ENCODE results near the gene CAV1. TPM values are rescaled to one million over a fixed set of nuclear protein-coding genes. Genes with fewer than 3 reads are reported as not detected.

Gene CAV1
- total RNA-seq, 1 experiment from 2014 or later: 20.2 TPM

DNA sequence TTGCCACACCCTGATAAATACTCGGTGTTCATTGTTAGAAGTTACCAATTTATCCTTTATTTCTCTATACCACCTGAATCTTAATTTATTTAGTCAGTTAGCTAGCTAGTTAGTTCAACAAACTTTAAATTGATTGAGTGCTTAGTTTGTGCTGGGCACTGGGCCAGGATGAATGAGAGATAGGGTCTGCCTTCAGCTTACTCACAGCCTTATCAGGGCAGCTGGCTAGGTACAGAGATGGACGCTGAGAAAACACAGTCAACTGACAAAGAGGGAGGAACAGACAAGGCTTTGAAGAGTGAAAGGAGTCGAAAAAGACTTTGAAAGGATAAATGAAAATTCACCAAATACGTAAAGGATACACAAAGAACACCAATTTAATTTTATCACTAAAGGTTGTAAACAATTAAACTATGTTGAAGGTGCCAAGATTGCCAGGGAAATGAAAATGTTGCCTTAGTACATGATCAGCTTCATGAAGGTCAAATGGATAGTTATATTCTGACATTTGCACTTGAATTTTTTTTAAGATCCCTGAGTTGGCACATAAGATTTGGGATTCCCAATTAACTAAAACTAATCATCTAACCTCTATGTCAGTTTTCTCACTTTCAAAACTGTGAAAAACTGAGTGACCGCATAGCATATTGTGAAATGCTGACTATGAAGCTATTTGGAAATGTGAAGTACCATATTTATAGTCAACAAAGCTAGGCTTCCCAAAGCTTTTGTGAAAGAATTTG lies 23.2 kb upstream of the CAV1 start:
- H4K20me1 ChIP-seq (ENCODE audit: control insufficient read depth, insufficient read depth, insufficient read length): no peaks in the 10 kb centered on the region
- H2BK120ac ChIP-seq (ENCODE audit: low read depth, low read length, poor library complexity, severe bottlenecking): no peak overlapping the region
- H4K5ac ChIP-seq (ENCODE audit: insufficient read length, low read depth, low read length): no peak overlapping the region
- H3K23ac ChIP-seq (ENCODE audit: insufficient read length, low read depth, low read length): no peak overlapping the region
- H3T11ph ChIP-seq (ENCODE audit: low read length): no peak overlapping the region
- WGBS (ENCODE audit: extremely low coverage, insufficient read length, low lambda C conversion rate): no CpG with 5 or more reads among the region's 5 CpGs
- H2BK5ac ChIP-seq (ENCODE audit: insufficient read length, low read length): no peak overlapping the region
- H3K27me3 ChIP-seq (ENCODE audit: insufficient read depth, low read length): no peaks in the 10 kb centered on the region; the same call in 1 of the 2 replicates
- no peak overlapping the region for H4K91ac ChIP-seq (ENCODE audit: insufficient read length, low read depth, low read length)
- peaks cover 10% of the 10 kb centered on the region for H3K23me2 ChIP-seq (ENCODE audit: insufficient read length, low read depth, low read length, poor library complexity, severe bottlenecking)
- H3K18ac ChIP-seq (ENCODE audit: insufficient read length, low read depth, low read length): no peak overlapping the region
- TF ChIP-seq, protein P1, sequence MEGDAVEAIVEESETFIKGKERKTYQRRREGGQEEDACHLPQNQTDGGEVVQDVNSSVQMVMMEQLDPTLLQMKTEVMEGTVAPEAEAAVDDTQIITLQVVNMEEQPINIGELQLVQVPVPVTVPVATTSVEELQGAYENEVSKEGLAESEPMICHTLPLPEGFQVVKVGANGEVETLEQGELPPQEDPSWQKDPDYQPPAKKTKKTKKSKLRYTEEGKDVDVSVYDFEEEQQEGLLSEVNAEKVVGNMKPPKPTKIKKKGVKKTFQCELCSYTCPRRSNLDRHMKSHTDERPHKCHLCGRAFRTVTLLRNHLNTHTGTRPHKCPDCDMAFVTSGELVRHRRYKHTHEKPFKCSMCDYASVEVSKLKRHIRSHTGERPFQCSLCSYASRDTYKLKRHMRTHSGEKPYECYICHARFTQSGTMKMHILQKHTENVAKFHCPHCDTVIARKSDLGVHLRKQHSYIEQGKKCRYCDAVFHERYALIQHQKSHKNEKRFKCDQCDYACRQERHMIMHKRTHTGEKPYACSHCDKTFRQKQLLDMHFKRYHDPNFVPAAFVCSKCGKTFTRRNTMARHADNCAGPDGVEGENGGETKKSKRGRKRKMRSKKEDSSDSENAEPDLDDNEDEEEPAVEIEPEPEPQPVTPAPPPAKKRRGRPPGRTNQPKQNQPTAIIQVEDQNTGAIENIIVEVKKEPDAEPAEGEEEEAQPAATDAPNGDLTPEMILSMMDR (conservative IDR thresholded peaks at IDR 0.05): no peak
- no peak overlapping the region for H2BK15ac ChIP-seq (ENCODE audit: low read depth, low read length)
- no peak overlapping the region for H3K4me2 ChIP-seq (ENCODE audit: insufficient read depth, insufficient read length, low read length)
- Mint-ChIP-seq H3K4me3 (no peak overlapping the region), H3K4me1 (peaks cover 12 to 14% of the 10 kb centered on the region in 2 experiments), H3K27me3 (ENCODE audit: low read depth) (peaks cover 33% of the 10 kb centered on the region), H3K9me3 (no peaks in the 10 kb centered on the region), H3K27ac (no peak overlapping the region), H3K36me3 (ENCODE audit: insufficient read depth in 1 of 3, low read depth in 3 of 3) (no peaks in the 10 kb centered on the region)
- no peaks in the 10 kb centered on the region for H3K9me3 ChIP-seq (ENCODE audit: control insufficient read depth, low read depth, low read length)
- no peak overlapping the region for H4K8ac ChIP-seq (replicated peaks; ENCODE audit: insufficient read length, low read depth, low read length)
- H3K79me1 ChIP-seq (ENCODE audit: insufficient read depth, low read depth, low read length, poor library complexity, severe bottlenecking): no peaks in the 10 kb centered on the region
- no peak overlapping the region for H2BK12ac ChIP-seq (ENCODE audit: insufficient read length, low read depth, low read length)
- no peak overlapping the region for H2AFZ ChIP-seq (ENCODE audit: low read length)
- H3K9ac ChIP-seq (ENCODE audit: extremely low read depth, insufficient read length, low read length): no peak overlapping the region
- DNase-seq: no peak
- H2AK5ac ChIP-seq (ENCODE audit: insufficient read length, low read length): no peak overlapping the region
- H3K4me1 ChIP-seq (ENCODE audit: insufficient read depth, low read length): no peaks in the 10 kb centered on the region
- H2BK20ac ChIP-seq (ENCODE audit: low read depth, low read length, poor library complexity, severe bottlenecking): no peak overlapping the region
- H3K27ac ChIP-seq (ENCODE audit: insufficient read length, low read depth, low read length): no peak overlapping the region
- H3K4ac ChIP-seq (ENCODE audit: low read depth, low read length): no peak overlapping the region
- no peaks in the 10 kb centered on the region for H3K79me2 ChIP-seq (ENCODE audit: insufficient read depth, low read length)
- no peak overlapping the region for H3K56ac ChIP-seq (ENCODE audit: insufficient read length, low read depth, low read length)
- H3K14ac ChIP-seq (ENCODE audit: insufficient read depth, low read length): no peak overlapping the region

Data from H9 (cell line).